Breast epithelium (tissue), 3 donors: ENCODE results near the gene SRRM4.

Source experiments
- POLR2A ChIP-seq: fragments of 450-650 bp; IDR thresholded peaks from one replicate; pipeline ENCODE4 v1.6.1; 2016; ENCODE audit warnings: antibody characterized with exemption, mild to moderate bottlenecking, moderate library complexity
- POLR2AphosphoS5 ChIP-seq, 3 donors: sonication (generic); formaldehyde crosslinking; IDR thresholded peaks; one replicate each; pipeline ENCODE4 v1.6.1; 2017; ENCODE audit warnings: antibody characterized with exemption in 3 of 3

DNA sequence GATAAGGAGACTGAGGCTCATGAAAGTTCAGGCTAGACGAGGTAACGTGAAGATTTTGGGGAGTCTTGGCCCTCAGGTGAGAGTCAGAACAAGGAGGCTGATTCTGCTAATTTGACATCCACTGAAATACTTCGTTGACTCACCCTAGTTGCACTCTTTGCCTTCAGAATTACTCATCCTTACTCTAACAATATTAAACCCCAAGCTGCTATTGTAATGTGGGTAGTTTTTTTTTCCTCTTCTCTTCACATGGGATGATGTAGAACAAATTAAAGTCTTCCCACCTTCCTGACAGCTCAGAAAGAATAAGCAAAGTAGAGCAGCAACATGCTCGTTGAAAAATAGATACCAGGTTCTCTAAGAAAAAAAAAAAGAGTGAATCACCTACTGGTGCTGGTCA lies 22.0 kb upstream of the SRRM4 start:
- TF ChIP-seq POLR2AphosphoS5 (IDR thresholded peaks at IDR 0.05) (no peak), POLR2A (no peak)
